A549 (cell line): Measurements from ENCODE around the gene ZDHHC24.

ENCODE experiments used
- CBX8 ChIP-seq: fragments of 200-600 bp; sonication (generic); IDR thresholded peaks from 2 replicates; pipeline ENCODE4 v1.6.1; 2016
- CEBPB ChIP-seq, 2 experiments: fragments of >200 bp in 1 of 2; sonication (Bioruptor Twin) in 1 of 2; formaldehyde crosslinking in 1 of 2; IDR thresholded peaks; 2 replicates each; pipeline ENCODE4 v1.6.1; 2012 to 2016
- CHD2 ChIP-seq: fragments of 150-350 bp; IDR thresholded peaks from 2 replicates; pipeline ENCODE4 v1.6.1; 2014; ENCODE audit warnings: low read length; ENCODE audit not compliant: partially characterized antibody
- CTCF ChIP-seq: fragments of >200 bp; sonication (Bioruptor Twin); formaldehyde crosslinking; IDR thresholded peaks from 3 replicates; pipeline ENCODE4 v1.5.1; 2016
- EP300 ChIP-seq, 2 experiments: fragments of >200 bp; sonication (Bioruptor Twin); formaldehyde crosslinking; IDR thresholded peaks; 2 replicates in 1 of 2; 3 replicates in 1 of 2; pipeline ENCODE4 v1.6.1; 2016 to 2017
- POLR2A ChIP-seq: IDR thresholded peaks from 2 replicates; pipeline ENCODE4 v1.6.1; 2012; ENCODE audit warnings: mild to moderate bottlenecking, low read length
- RARB ChIP-seq: fragments of 250-450 bp; sonication (Bioruptor Pico); IDR thresholded peaks from 2 replicates; pipeline ENCODE4 v1.8.0; 2021; ENCODE audit warnings: mild to moderate bottlenecking, moderate library complexity
- RCOR1 ChIP-seq: fragments of 150-350 bp; IDR thresholded peaks from 2 replicates; pipeline ENCODE4 v1.6.1; 2014; ENCODE audit warnings: antibody characterized with exemption, low read length, low read depth
- REST ChIP-seq: fragments of 200-600 bp; sonication (generic); IDR thresholded peaks from 2 replicates; pipeline ENCODE4 v1.6.1; 2016; ENCODE audit warnings: antibody characterized with exemption, mild to moderate bottlenecking, moderate library complexity
- USF2 ChIP-seq: fragments of 450-650 bp; IDR thresholded peaks from 2 replicates; pipeline ENCODE4 v1.6.1; 2014; ENCODE audit warnings: antibody characterized with exemption

GRCh38 chr11:66570850-66571180 is 25.0 kb upstream of the ZDHHC24 start:
- no peak for TF ChIP-seq POLR2A
- TF ChIP-seq CTCF = no peak
- TF ChIP-seq EP300 (IDR thresholded peaks at IDR 0.05) = no peak
- no peak for TF ChIP-seq RCOR1
- no peak for TF ChIP-seq USF2
- no peak for TF ChIP-seq CBX8
- TF ChIP-seq REST = no peak
- no peak for TF ChIP-seq CHD2
- no peak for TF ChIP-seq CEBPB (IDR thresholded peaks at IDR 0.05)
- no peak for TF ChIP-seq RARB (CRISPR knock-in tag)
